ENCODE measurements around the gene RTCB. TPM values are rescaled to one million over a fixed set of nuclear protein-coding genes. Genes with fewer than 3 reads are reported as not detected.

Gene RTCB
- total and polyA plus RNA-seq, 8 donors, result 27.2 to 131 (median 62.2) TPM

DNA sequence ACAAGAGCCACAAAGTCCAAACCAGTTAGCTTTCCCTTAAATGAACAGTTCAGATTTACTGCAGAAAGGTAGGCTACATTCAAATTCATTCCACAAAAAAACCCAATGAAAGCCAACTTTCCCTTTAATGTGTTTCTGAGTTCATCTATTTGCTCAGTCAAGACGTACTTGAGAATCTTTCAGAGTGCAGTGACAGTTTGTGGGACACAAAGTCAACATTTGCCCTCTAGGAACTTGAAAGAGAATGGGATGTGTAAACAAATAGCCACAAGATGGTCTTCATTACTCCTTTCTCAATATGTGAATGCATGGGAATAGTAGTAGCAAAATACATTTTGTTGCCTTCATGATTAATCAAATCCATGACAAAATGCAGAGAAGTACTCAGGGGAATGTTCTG, 15.8 kb downstream of the RTCB start:
- peaks cover 86 to 100% (median 100%) of the 10 kb centered on the region in 4 donors for H3K36me3 ChIP-seq

DNA sequence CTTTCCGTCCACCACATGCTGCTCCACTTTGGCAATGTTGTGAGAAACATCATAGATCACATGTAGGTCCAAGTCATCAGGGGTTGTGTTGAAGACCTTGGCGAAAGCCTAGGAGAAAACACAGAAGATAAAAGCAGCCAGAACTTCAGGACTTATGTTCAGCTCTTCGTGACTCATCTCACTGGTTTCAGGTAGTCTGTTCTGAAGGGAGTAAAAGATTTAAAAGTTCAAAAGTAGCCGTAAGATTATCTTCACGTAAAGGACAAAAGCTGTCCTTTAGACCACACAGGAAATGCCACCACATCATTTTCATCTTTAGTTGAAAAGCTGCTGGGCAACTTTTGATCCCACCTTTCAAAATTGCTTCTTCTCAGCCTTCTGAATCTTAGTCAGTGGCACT, 16.9 kb downstream of the RTCB start:
- Histone ChIP-seq H3K27ac (no peak overlapping the region), H3K4me3 (no peak overlapping the region), H3K27me3 (no peaks in the 10 kb centered on the region), H3K36me3 (peaks cover 83 to 100% (median 100%) of the 10 kb centered on the region in 4 donors), H3K9me3 (no peaks in the 10 kb centered on the region), H3K4me1 (no peaks in the 10 kb centered on the region)
- TF ChIP-seq EP300 (IDR thresholded peaks at IDR 0.05), result no peak
- TF ChIP-seq, protein P1, sequence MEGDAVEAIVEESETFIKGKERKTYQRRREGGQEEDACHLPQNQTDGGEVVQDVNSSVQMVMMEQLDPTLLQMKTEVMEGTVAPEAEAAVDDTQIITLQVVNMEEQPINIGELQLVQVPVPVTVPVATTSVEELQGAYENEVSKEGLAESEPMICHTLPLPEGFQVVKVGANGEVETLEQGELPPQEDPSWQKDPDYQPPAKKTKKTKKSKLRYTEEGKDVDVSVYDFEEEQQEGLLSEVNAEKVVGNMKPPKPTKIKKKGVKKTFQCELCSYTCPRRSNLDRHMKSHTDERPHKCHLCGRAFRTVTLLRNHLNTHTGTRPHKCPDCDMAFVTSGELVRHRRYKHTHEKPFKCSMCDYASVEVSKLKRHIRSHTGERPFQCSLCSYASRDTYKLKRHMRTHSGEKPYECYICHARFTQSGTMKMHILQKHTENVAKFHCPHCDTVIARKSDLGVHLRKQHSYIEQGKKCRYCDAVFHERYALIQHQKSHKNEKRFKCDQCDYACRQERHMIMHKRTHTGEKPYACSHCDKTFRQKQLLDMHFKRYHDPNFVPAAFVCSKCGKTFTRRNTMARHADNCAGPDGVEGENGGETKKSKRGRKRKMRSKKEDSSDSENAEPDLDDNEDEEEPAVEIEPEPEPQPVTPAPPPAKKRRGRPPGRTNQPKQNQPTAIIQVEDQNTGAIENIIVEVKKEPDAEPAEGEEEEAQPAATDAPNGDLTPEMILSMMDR (IDR thresholded peaks at IDR 0.05), result no peak
- no peak for TF ChIP-seq POLR2A (IDR thresholded peaks at IDR 0.05)
- no peak for TF ChIP-seq POLR2AphosphoS5 (IDR thresholded peaks at IDR 0.05)
- 84 to 94% (median 91%) methylated on average over 5 of the region's 5 CpGs for WGBS, 5 donors
- intact Hi-C loops (cut with DNase I; ENCODE audit: low total_unique reads), result no loop called here
- DNase-seq, result no peak

More for the DNA sequence above, 15.8 kb downstream of the RTCB start:
- Histone ChIP-seq H3K27ac (no peak overlapping the region), H3K27me3 (no peaks in the 10 kb centered on the region), H3K4me1 (no peaks in the 10 kb centered on the region), H3K4me3 (no peak overlapping the region), H3K9me3 (no peaks in the 10 kb centered on the region)
- intact Hi-C loops (cut with DNase I; ENCODE audit: low total_unique reads), result no loop called here
- TF ChIP-seq EP300 (IDR thresholded peaks at IDR 0.05), result no peak
- no peak for TF ChIP-seq POLR2A (IDR thresholded peaks at IDR 0.05)
- TF ChIP-seq, protein P1 (IDR thresholded peaks at IDR 0.05), result no peak
- no peak for TF ChIP-seq POLR2AphosphoS5 (IDR thresholded peaks at IDR 0.05)
- DNase-seq, result no peak
- 67 to 88% (median 84%) methylated on average over 1 of the region's 1 CpG for WGBS, 5 donors

DNA sequence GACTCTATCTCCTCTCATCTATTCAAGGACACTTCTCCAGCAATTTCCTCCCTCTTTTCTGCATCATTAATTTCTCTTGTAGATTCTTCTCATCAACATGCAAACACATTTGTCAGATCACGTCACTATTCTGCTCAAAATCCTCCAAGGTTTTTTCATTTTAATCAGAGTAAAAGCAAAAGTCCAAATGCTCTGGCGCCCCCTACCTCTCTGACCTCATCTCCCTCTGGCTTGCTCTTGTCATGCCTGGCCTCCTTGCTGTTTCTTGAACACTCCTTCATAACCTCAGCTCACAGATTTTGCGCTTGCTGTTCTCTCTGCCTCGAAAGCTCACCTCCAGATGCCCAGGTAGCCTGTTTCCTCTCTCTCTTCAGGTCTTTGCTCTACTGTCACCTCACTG, 22.4 kb downstream of the RTCB start:
- Histone ChIP-seq H3K27ac (no peak overlapping the region), H3K4me3 (no peak overlapping the region), H3K4me1 (no peaks in the 10 kb centered on the region), H3K9me3 (no peaks in the 10 kb centered on the region), H3K27me3 (no peaks in the 10 kb centered on the region), H3K36me3 (peaks cover 65 to 98% (median 95%) of the 10 kb centered on the region in 4 donors)
- WGBS, 5 donors, result 75 to 84% (median 82%) methylated on average over 4 of the region's 4 CpGs
- DNase-seq, result peak in 1 of 2 donors; percentile 51
- intact Hi-C loops (cut with DNase I; ENCODE audit: low total_unique reads), result no loop called here
- TF ChIP-seq POLR2AphosphoS5 (IDR thresholded peaks at IDR 0.05), result no peak
- TF ChIP-seq POLR2A (IDR thresholded peaks at IDR 0.05), result no peak
- no peak for TF ChIP-seq EP300 (IDR thresholded peaks at IDR 0.05)
- TF ChIP-seq, protein P1 (IDR thresholded peaks at IDR 0.05), result no peak

DNA sequence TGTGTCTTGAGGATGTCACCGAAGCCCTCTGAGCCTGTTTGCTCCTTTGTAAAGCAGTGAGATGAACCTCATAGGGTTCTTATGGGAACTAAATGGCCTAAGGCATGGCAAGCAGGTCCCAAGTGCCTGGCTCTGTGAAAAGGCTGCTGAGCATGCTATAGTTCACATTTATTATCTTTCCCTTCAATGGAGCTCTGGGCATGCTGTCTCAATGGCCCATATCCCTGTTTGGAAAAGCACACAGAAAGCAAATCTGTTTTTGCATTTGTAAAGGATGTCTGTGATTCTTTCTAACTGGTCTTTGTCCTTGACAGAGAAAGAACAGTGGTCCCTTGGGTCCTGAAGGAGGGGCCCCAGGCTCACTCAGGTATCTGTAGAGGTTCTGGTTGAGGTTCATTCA, 26.4 kb downstream of the RTCB start:
- TF ChIP-seq EP300 (IDR thresholded peaks at IDR 0.05) (no peak), POLR2A (IDR thresholded peaks at IDR 0.05) (no peak), POLR2AphosphoS5 (IDR thresholded peaks at IDR 0.05) (no peak)
- TF ChIP-seq, protein P1 (IDR thresholded peaks at IDR 0.05), result no peak
- 96 to 100% (median 98%) methylated on average over 1 of the region's 1 CpG; no CpG with 5 or more reads in 1 of the 5 donors for WGBS, 5 donors
- Histone ChIP-seq H3K27me3 (no peaks in the 10 kb centered on the region), H3K4me1 (no peaks in the 10 kb centered on the region), H3K9me3 (no peaks in the 10 kb centered on the region), H3K36me3 (peaks cover 27 to 58% (median 55%) of the 10 kb centered on the region in 4 donors), H3K4me3 (no peak overlapping the region), H3K27ac (no peak overlapping the region)
- intact Hi-C loops (cut with DNase I; ENCODE audit: low total_unique reads), result no loop called here
- no peak for DNase-seq

Measured in stomach (tissue), 9 donors.